Measurements from ENCODE around the gene ASB7.

Gene ASB7

DNA sequence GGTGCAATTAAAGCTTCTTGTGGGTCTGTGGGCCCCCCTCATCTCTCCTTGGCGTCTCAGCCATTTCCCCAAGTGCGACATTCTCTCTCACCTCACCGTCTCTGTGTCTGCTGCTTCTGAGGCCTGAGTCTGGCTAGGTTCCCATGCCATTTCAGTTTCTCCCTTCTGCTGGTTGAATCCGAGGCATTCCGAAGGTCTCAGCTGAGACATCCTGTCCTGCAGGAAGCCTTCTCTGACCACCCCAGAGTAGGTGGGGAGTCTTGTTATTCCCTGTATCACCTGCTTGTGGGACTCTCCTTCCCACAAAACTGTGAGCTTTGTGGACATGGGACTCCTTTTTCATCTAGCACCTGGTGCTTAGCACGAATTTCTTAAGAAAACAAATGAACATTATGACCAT is 78.3 kb downstream of the ASB7 start:
- no peak for TF ChIP-seq CTCF (IDR thresholded peaks at IDR 0.05)

DNA sequence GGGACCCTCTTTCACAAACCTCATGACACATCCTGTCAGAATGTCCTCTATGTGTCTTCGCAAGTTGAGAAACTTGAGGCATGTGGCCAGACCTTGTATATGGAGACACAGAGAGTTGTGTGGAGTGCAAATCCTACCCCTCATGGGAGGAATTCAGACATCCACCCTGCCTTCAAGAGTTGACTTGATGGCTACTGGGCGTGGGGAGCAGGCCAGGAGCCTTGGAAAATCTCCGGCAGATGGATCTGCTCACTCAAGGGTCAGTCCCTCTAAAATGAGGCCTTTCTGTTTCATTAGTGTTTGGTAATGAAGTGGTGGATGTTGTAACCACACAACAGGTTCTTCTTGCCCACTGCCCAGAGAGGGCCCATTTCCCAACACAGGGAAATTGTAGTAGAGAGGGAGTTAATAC is 79.0 kb downstream of the ASB7 start:
- TF ChIP-seq CTCF (IDR thresholded peaks at IDR 0.05): no peak

DNA sequence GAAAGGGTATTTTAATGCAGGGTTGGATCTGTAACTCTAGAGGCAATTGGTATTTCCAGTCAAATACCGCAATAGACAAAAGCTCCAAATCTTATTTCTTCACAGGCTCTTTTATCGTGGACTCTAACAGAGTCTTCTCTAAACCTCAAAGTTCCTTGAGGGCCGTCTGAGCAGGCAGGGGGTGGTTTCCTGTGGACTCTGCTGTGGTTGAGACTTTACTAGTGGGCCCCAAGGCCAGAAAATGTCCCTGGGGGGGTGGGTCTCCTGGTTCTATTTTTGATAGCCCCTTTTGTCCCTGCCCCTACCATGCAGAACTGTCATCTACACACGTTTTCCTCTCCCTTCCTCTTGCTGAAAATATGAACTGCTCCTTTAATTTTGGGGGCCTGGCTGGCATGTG is 80.1 kb downstream of the ASB7 start:
- TF ChIP-seq CTCF (IDR thresholded peaks at IDR 0.05): no peak

DNA sequence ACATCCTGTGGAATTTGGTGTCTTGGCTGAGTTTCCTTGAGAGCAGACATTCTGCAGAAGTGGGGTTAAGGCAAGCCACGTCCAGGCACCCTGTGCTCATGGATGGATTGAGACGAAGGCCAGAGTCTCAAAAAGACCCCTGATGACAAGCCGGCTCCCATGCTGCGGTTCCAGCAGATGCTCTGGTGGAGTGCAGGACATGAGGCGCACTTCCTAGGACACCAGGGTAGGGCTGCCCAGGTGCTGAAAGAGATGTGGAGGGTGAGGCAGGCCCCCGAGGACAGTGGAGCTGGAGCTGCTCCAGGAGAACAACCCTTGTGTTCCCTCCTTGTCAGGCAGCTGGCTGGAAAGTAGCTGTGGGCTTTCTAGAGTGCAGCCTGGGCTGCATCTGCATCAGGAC is 81.0 kb downstream of the ASB7 start:
- no peak for TF ChIP-seq CTCF (IDR thresholded peaks at IDR 0.05)

GRCh38 chr15:100684591-100684990 is 82.2 kb downstream of the ASB7 start:
- TF ChIP-seq CTCF (IDR thresholded peaks at IDR 0.05): no peak

GRCh38 chr15:100686021-100686724 is 83.8 kb downstream of the ASB7 start:
- TF ChIP-seq CTCF (IDR thresholded peaks at IDR 0.05): no peak

- no peak for TF ChIP-seq CTCF (IDR thresholded peaks at IDR 0.05)
Observed at GRCh38 chr15:100686725-100687473, 84.5 kb downstream of the ASB7 start.

Data from LNCAP (cell line).